GM23338 (cell line): Measurements from ENCODE around the gene ANKHD1. TPM values are rescaled to one million over a fixed set of nuclear protein-coding genes. Genes with fewer than 3 reads are reported as not detected.

Source experiments
- ATAC-seq: fragments of 200-7000 bp; cut with Tn5 transposase; 3 replicates; pipeline ENCODE4 v1.9.1; 2020
- DNase-seq: peaks from one replicate; pipeline ENCODE4 v3.0.0-alpha.2; 2015; ENCODE audit warnings: low spot score
- H2AFZ ChIP-seq: fragments of 200-600 bp; sonication (generic); 2 replicates; pipeline ENCODE4 v1.8.0; 2016; ENCODE audit warnings: antibody characterized with exemption, mild to moderate bottlenecking, moderate library complexity
- H3F3A ChIP-seq: fragments of 200-600 bp; sonication (generic); replicated peaks from 2 replicates; pipeline ENCODE4 v1.8.0; 2017; ENCODE audit warnings: antibody characterized with exemption, mixed run types, low read depth
- H3K27ac ChIP-seq: fragments of 200-600 bp; sonication (generic); 2 replicates; pipeline ENCODE4 v1.6.1; 2016; ENCODE audit warnings: low read depth
- H3K27me3 ChIP-seq: fragments of 200-600 bp; sonication (generic); 2 replicates; pipeline ENCODE4 v1.8.0; 2016; ENCODE audit warnings: mild to moderate bottlenecking, mixed run types, moderate library complexity; ENCODE audit not compliant: insufficient read depth
- H3K36me3 ChIP-seq: fragments of 200-600 bp; sonication (generic); 2 replicates; pipeline ENCODE4 v1.8.0; 2016; ENCODE audit warnings: mild to moderate bottlenecking; ENCODE audit not compliant: insufficient read depth
- H3K4me1 ChIP-seq: fragments of 200-600 bp; sonication (generic); 2 replicates; pipeline ENCODE4 v1.8.0; 2016; ENCODE audit warnings: mild to moderate bottlenecking, moderate library complexity; ENCODE audit not compliant: insufficient read depth
- H3K4me2 ChIP-seq: fragments of 200-600 bp; sonication (generic); 2 replicates; pipeline ENCODE4 v1.7.1; 2017; ENCODE audit warnings: mixed run types
- H3K4me3 ChIP-seq: fragments of 200-600 bp; sonication (generic); 2 replicates; pipeline ENCODE4 v1.6.1; 2016; ENCODE audit warnings: mixed run types
- H3K79me2 ChIP-seq: fragments of 200-600 bp; sonication (generic); replicated peaks from 2 replicates; pipeline ENCODE4 v1.8.0; 2017; ENCODE audit warnings: mild to moderate bottlenecking; ENCODE audit not compliant: insufficient read depth
- H3K9me2 ChIP-seq: fragments of 200-600 bp; sonication (generic); 2 replicates; pipeline ENCODE4 v1.8.0; 2017; ENCODE audit not compliant: insufficient read depth
- H4K20me1 ChIP-seq: fragments of 200-600 bp; sonication (generic); replicated peaks from 2 replicates; pipeline ENCODE4 v1.8.0; 2017; ENCODE audit warnings: mild to moderate bottlenecking; ENCODE audit not compliant: insufficient read depth
- H3K27ac Mint-ChIP-seq: 2 replicates; pipeline ENCODE4 v1.8.0; 2020; ENCODE audit warnings: inconsistent platforms, mild to moderate bottlenecking, moderate library complexity, mixed read lengths
- H3K27me3 Mint-ChIP-seq: 3 replicates; pipeline ENCODE4 v1.8.0; 2022; ENCODE audit warnings: low read depth, mild to moderate bottlenecking, moderate library complexity, mixed read lengths, inconsistent platforms; ENCODE audit not compliant: insufficient read depth, poor library complexity
- H3K36me3 Mint-ChIP-seq: 3 replicates; pipeline ENCODE4 v1.8.0; 2021; ENCODE audit warnings: low read depth, mild to moderate bottlenecking, inconsistent platforms, moderate library complexity, mixed read lengths
- H3K4me1 Mint-ChIP-seq: 3 replicates; pipeline ENCODE4 v1.8.0; 2020; ENCODE audit warnings: mild to moderate bottlenecking, inconsistent platforms, mixed read lengths
- H3K4me3 Mint-ChIP-seq: 3 replicates; pipeline ENCODE4 v1.8.0; 2021; ENCODE audit warnings: moderate library complexity, mild to moderate bottlenecking, inconsistent platforms, mixed read lengths
- H3K9me3 Mint-ChIP-seq: 3 replicates; pipeline ENCODE4 v1.8.0; 2020; ENCODE audit warnings: moderate library complexity, mild to moderate bottlenecking, inconsistent platforms, mixed read lengths
- CREB1 ChIP-seq: fragments of 250-450 bp; sonication (Bioruptor Pico); IDR thresholded peaks from 2 replicates; pipeline ENCODE4 v1.5.0; 2020; ENCODE audit warnings: low read depth, mild to moderate bottlenecking, moderate library complexity
- CTCF ChIP-seq, 2 experiments: fragments of 200-600 bp in 1 of 2; sonication (generic) in 1 of 2; conservative IDR thresholded peaks; 2 replicates each; pipeline versions ENCODE4 v1.5.1 to v1.6.1; 2016 to 2017; ENCODE audit warnings: antibody characterized with exemption in 2 of 2, low read depth in 2 of 2, mild to moderate bottlenecking in 2 of 2, moderate library complexity in 1 of 2
- ETS1 ChIP-seq: IDR thresholded peaks from 2 replicates; pipeline ENCODE4 v1.6.1; 2016; ENCODE audit warnings: antibody characterized with exemption
- EZH2 ChIP-seq: fragments of 200-600 bp; sonication (generic); IDR thresholded peaks from one replicate; pipeline ENCODE4 v1.8.0; 2017; ENCODE audit warnings: antibody characterized with exemption, mild to moderate bottlenecking, low read depth; ENCODE audit not compliant: unreplicated experiment
- EZH2phosphoT487 ChIP-seq: fragments of 200-600 bp; sonication (generic); IDR thresholded peaks from one replicate; pipeline ENCODE4 v1.8.1; 2018; ENCODE audit warnings: antibody characterized with exemption; ENCODE audit not compliant: unreplicated experiment
- JUNB ChIP-seq: IDR thresholded peaks from one replicate; pipeline ENCODE4 v1.6.1; 2016; ENCODE audit warnings: antibody characterized with exemption; ENCODE audit not compliant: unreplicated experiment
- NANOG ChIP-seq: IDR thresholded peaks from 2 replicates; pipeline ENCODE4 v1.6.1; 2016; ENCODE audit warnings: antibody characterized with exemption, borderline replicate concordance
- POLR2AphosphoS5 ChIP-seq: IDR thresholded peaks from 2 replicates; pipeline ENCODE4 v1.6.1; 2016; ENCODE audit warnings: antibody characterized with exemption, low read depth
- REST ChIP-seq: IDR thresholded peaks from one replicate; pipeline ENCODE4 v1.6.1; 2018; ENCODE audit warnings: antibody characterized with exemption; ENCODE audit not compliant: unreplicated experiment
- STAT1 ChIP-seq: IDR thresholded peaks from one replicate; pipeline ENCODE4 v1.6.1; 2016; ENCODE audit warnings: antibody characterized with exemption; ENCODE audit not compliant: unreplicated experiment
- ZNF114 ChIP-seq: fragments of 250-450 bp; sonication (Bioruptor Pico); IDR thresholded peaks from 2 replicates; pipeline ENCODE4 v1.5.0; 2020; ENCODE audit warnings: mild to moderate bottlenecking, moderate library complexity
- ZNF331 ChIP-seq: fragments of 250-450 bp; sonication (Bioruptor Pico); IDR thresholded peaks from 2 replicates; pipeline ENCODE4 v1.5.0; 2020; ENCODE audit warnings: low read depth, mild to moderate bottlenecking, moderate library complexity
- ZNF462 ChIP-seq: fragments of 250-450 bp; sonication (Bioruptor Pico); IDR thresholded peaks from 2 replicates; pipeline ENCODE4 v1.5.0; 2020; ENCODE audit warnings: mild to moderate bottlenecking, moderate library complexity
- polyA plus RNA-seq: library from polyadenylated mRNA; unstranded; fragments of >200 nt; fragmentation: Nextera tagmentation; extraction: Ambion mirVana; gene quantifications from 2 replicates; pipeline ENCODE4 v1.2.1, GENCODE V29; 2016
- total RNA-seq: library from RNA; depleted of rRNA; stranded (reverse); fragments of >200 nt; shearing (Covaris generic); gene quantifications from 2 replicates; pipeline ENCODE4 v1.2.3, GENCODE V29; 2014

Gene ANKHD1
- total and polyA plus RNA-seq, 2 experiments from 2014 or later, result 73.0 to 119 TPM

- Mint-ChIP-seq H3K27ac (no peak overlapping the region; the same call in 1 of the 2 replicates), H3K4me1 (peaks cover 27% of the 10 kb centered on the region), H3K27me3 (peaks cover 14% of the 10 kb centered on the region), H3K4me3 (no peak overlapping the region), H3K36me3 (peaks cover 51% of the 10 kb centered on the region), H3K9me3 (no peaks in the 10 kb centered on the region; the same call in 2 of the 3 replicates)
- peaks cover 21% of the 10 kb centered on the region; the same call in 1 of the 2 replicates for H3K36me3 ChIP-seq
- no peak for TF ChIP-seq CTCF (conservative IDR thresholded peaks at IDR 0.05; ENCODE audit: low read depth in 2 of 2)
- TF ChIP-seq ETS1, result no peak
- no peak for TF ChIP-seq STAT1
- no peak for TF ChIP-seq CREB1 (CRISPR knock-in tag)
- no peak for TF ChIP-seq ZNF331 (CRISPR knock-in tag)
- no peak for TF ChIP-seq EZH2
- TF ChIP-seq EZH2phosphoT487, result no peak
- no peak for TF ChIP-seq ZNF462 (CRISPR knock-in tag)
- TF ChIP-seq ZNF114 (CRISPR knock-in tag), result no peak
- no peak for TF ChIP-seq NANOG
- TF ChIP-seq POLR2AphosphoS5, result no peak
- TF ChIP-seq JUNB, result no peak
- no peak for TF ChIP-seq REST
- ATAC-seq, result no peak
- H3K4me2 ChIP-seq, result no peak overlapping the region
- H3K9me2 ChIP-seq, result no peaks in the 10 kb centered on the region; the same call in 1 of the 2 replicates
- H3F3A ChIP-seq, result peaks cover 3% of the 10 kb centered on the region; the same call in 1 of the 2 replicates
- peaks cover 54% of the 10 kb centered on the region for H3K79me2 ChIP-seq
- no peak overlapping the region for H2AFZ ChIP-seq
- peaks cover 23% of the 10 kb centered on the region for H3K4me1 ChIP-seq
- peaks cover 3% of the 10 kb centered on the region; the same call in 1 of the 2 replicates for H4K20me1 ChIP-seq
- no peak overlapping the region for H3K27ac ChIP-seq
- DNase-seq, result no peak
- no peaks in the 10 kb centered on the region for H3K27me3 ChIP-seq
- no peak overlapping the region for H3K4me3 ChIP-seq
Measured at GRCh38 chr5:140553657-140554056, 152.0 kb downstream of the ANKHD1 start.
